Posterior cingulate gyrus (tissue), 11 donors: ENCODE data around the gene ARMC8.

Source experiments
- DNase-seq, 10 donors: peaks; one replicate each; pipeline versions ENCODE4 v3.0.0 to v3.0.0-alpha.2; 2020 to 2021; ENCODE audit warnings: mixed read lengths in 3 of 10
- intact Hi-C: fragments of 100-400 bp; cut with DNase I; formaldehyde crosslinking; loops from one replicate; pipeline ENCODE4 v1.15.1; 2023

Gene ARMC8

GRCh38 chr3:138336454-138336999, 149.4 kb downstream of the ARMC8 start:
- intact Hi-C loops: no loop called here
- DNase-seq: no peak

GRCh38 chr3:138338244-138338643, 151.1 kb downstream of the ARMC8 start:
- DNase-seq: no peak
- intact Hi-C loops: no loop called here

GRCh38 chr3:138338811-138339210, 151.7 kb downstream of the ARMC8 start:
- peak in 1 of 10 donors; percentile 80 for DNase-seq
- intact Hi-C loops: no loop called here

GRCh38 chr3:138340511-138340910, 153.4 kb downstream of the ARMC8 start:
- intact Hi-C loops: loop anchor here (10.0 kb wide), 1 partner anchor 156 kb away; the partner anchor contains the start of gene ARMC8
- DNase-seq: no peak

- no peak for DNase-seq
- intact Hi-C loops: loop anchor here (5.0 to 10.0 kb wide), 2 partner anchors 38 to 160 kb away; partner anchors contain the start of gene ARMC8
Measured at GRCh38 chr3:138344754-138345153, 157.7 kb downstream of the ARMC8 start.
